Measurements from ENCODE around the gene ADGRL3.

GRCh38 chr4:61198686-61199085 lies 1.4 kb upstream of the ADGRL3 start:
- TF ChIP-seq CTCF (IDR thresholded peaks at IDR 0.05; ENCODE audit: low read depth, low read length) (no peak), EZH2phosphoT487 (IDR thresholded peaks at IDR 0.05; ENCODE audit: low read depth) (no peak)

Data from OCI-LY3 (cell line).